K562 (cell line): Measurements from ENCODE around the gene NBPF3. TPM values are rescaled to one million over a fixed set of nuclear protein-coding genes. Genes with fewer than 3 reads are reported as not detected.

Experiments
- ATAC-seq: fragments of 200-7000 bp; cut with Tn5 transposase; 3 replicates; pipeline ENCODE4 v1.9.1; 2020; ENCODE audit warnings: moderate library complexity
- BruUV-seq: library from RNA; stranded (reverse); fragments of 400-500 nt; replicated peaks from 2 replicates; lab custom pipeline; 2021; lab: Mats Ljungman, UMichigan
- CTCF ChIA-PET: fragments of 300-600 bp; formaldehyde crosslinking; extraction: SDS; loops from one replicate; lab custom pipeline; 2021; ENCODE audit warnings: low intra/inter-chr PET ratio; lab: Yijun Ruan, JAX
- POLR2A ChIA-PET: fragments of 300-600, 350-650 bp; sonication (Branson Sonifier 250); formaldehyde crosslinking; extraction: SDS; loops from one replicate; lab custom pipeline; 2021; ENCODE audit warnings: antibody characterized with exemption, inconsistent platforms; lab: Yijun Ruan, JAX
- DNase-seq, 4 experiments: peaks; one replicate each; pipeline versions ENCODE4 v3.0.0 to v3.0.0-alpha.2; 2011 to 2018; ENCODE audit warnings: low spot score in 3 of 4, mixed read lengths in 3 of 4; ENCODE audit errors: extremely low read depth in 1 of 4
- FAIRE-seq: peaks from 2 replicates; lab custom pipeline; 2011; peaks lifted over from hg19 to GRCh38; lab: Jason Lieb, UNC
- H2AFZ ChIP-seq: 2 replicates; pipeline ENCODE4 v1.6.0; 2011; ENCODE audit warnings: low read depth, low read length, control low read depth, inconsistent platforms
- H3K27ac ChIP-seq: fragments of 200-600 bp; 3 replicates; pipeline ENCODE4 v1.8.0; 2011; ENCODE audit warnings: low read depth, mild to moderate bottlenecking, control low read depth, inconsistent platforms, low read length, moderate library complexity, mixed read lengths; ENCODE audit errors: extremely low read depth
- H3K27me3 ChIP-seq, 2 experiments: fragments of 300-600 bp in 1 of 2; 2 replicates in 1 of 2; 3 replicates in 1 of 2; pipeline versions ENCODE4 v1.6.0 to v1.8.0; 2011; ENCODE audit warnings: inconsistent platforms in 2 of 2, low read length in 2 of 2, mild to moderate bottlenecking in 1 of 2, mixed read lengths in 1 of 2, moderate library complexity in 1 of 2; ENCODE audit not compliant: control insufficient read depth in 2 of 2, insufficient read depth in 2 of 2
- H3K36me3 ChIP-seq: fragments of 300-600 bp; 3 replicates; pipeline ENCODE4 v1.8.0; 2011; ENCODE audit warnings: mild to moderate bottlenecking, low read length, inconsistent platforms; ENCODE audit not compliant: control insufficient read depth, insufficient read depth
- H3K4me1 ChIP-seq, 2 experiments: fragments of 200-600 bp in 1 of 2; replicated peaks in 1 of 2; 2 replicates in 1 of 2; 3 replicates in 1 of 2; pipeline versions ENCODE4 v1.5.1 to v1.8.0; 2011; ENCODE audit warnings: inconsistent platforms in 2 of 2, low read length in 2 of 2, mild to moderate bottlenecking in 1 of 2, mixed read lengths in 1 of 2, moderate library complexity in 1 of 2; ENCODE audit not compliant: control insufficient read depth in 2 of 2, insufficient read depth in 2 of 2
- H3K4me2 ChIP-seq: 2 replicates; pipeline ENCODE4 v1.6.1; 2011; ENCODE audit warnings: low read length, control low read depth, inconsistent platforms, mixed read lengths; ENCODE audit not compliant: insufficient read depth
- H3K4me3 ChIP-seq: fragments of 200-600 bp; sonication (generic), shearing (Covaris generic); 2 replicates; pipeline ENCODE4 v1.5.1; 2016; ENCODE audit warnings: control low read depth, inconsistent platforms
- H3K79me2 ChIP-seq: fragments of 200-600 bp; 3 replicates; pipeline ENCODE4 v1.8.0; 2011; ENCODE audit warnings: low read length, inconsistent platforms; ENCODE audit not compliant: control insufficient read depth, insufficient read depth
- H3K9ac ChIP-seq, 2 experiments: 2 replicates each; pipeline versions ENCODE4 v1.6.0 to v1.6.1; 2011; ENCODE audit warnings: low read depth in 2 of 2, low read length in 2 of 2, control low read depth in 1 of 2, inconsistent platforms in 1 of 2, mild to moderate bottlenecking in 1 of 2, mixed read lengths in 1 of 2; ENCODE audit not compliant: insufficient read depth in 1 of 2
- H3K9me1 ChIP-seq: one replicate; pipeline ENCODE4 v1.6.0; 2011; ENCODE audit warnings: inconsistent platforms, mild to moderate bottlenecking, low read length, moderate library complexity; ENCODE audit not compliant: control insufficient read depth, insufficient read depth
- H3K9me3 ChIP-seq: replicated peaks from 2 replicates; pipeline ENCODE4 v1.5.1; 2011; ENCODE audit warnings: low read depth, low read length, inconsistent platforms; ENCODE audit not compliant: control insufficient read depth, insufficient read depth
- H4K20me1 ChIP-seq: replicated peaks from 2 replicates; pipeline ENCODE4 v1.6.1; 2011; ENCODE audit warnings: low read length, inconsistent platforms, mixed read lengths; ENCODE audit not compliant: control insufficient read depth, insufficient read depth
- CSDE1 ChIP-seq, 2 experiments: fragments of 450-650 bp; IDR thresholded peaks; 2 replicates each; pipeline ENCODE4 v1.6.1; 2016; ENCODE audit warnings: mild to moderate bottlenecking in 1 of 2
- HDAC1 ChIP-seq, 2 experiments: fragments of 450-650 bp; IDR thresholded peaks; 2 replicates each; pipeline ENCODE4 v1.6.1; 2016 to 2017; ENCODE audit warnings: inconsistent platforms in 1 of 2, mild to moderate bottlenecking in 1 of 2, moderate library complexity in 1 of 2
- KLF16 ChIP-seq: IDR thresholded peaks from 2 replicates; pipeline ENCODE4 v1.6.1; 2016; ENCODE audit warnings: antibody characterized with exemption
- NONO ChIP-seq, 2 experiments: fragments of 200-400 bp in 1 of 2; fragments of 450-650 bp in 1 of 2; formaldehyde crosslinking in 1 of 2; IDR thresholded peaks; 2 replicates each; pipeline ENCODE4 v1.6.1; 2017; ENCODE audit warnings: low read depth in 2 of 2, mild to moderate bottlenecking in 2 of 2, moderate library complexity in 2 of 2, low read length in 1 of 2
- PHB2 ChIP-seq: fragments of 450-650 bp; IDR thresholded peaks from 2 replicates; pipeline ENCODE4 v1.6.1; 2017; ENCODE audit warnings: low read depth
- RBM15 ChIP-seq: fragments of 200-400 bp; formaldehyde crosslinking; IDR thresholded peaks from 2 replicates; pipeline ENCODE4 v1.6.1; 2018; ENCODE audit warnings: mild to moderate bottlenecking, low read length, moderate library complexity; ENCODE audit not compliant: insufficient read depth
- TBL1XR1 ChIP-seq, 2 experiments: IDR thresholded peaks; 2 replicates each; pipeline ENCODE4 v1.6.1; 2012; ENCODE audit warnings: improper control_type of control experiment in 2 of 2, low read length in 2 of 2, mild to moderate bottlenecking in 1 of 2
- ZNF174 ChIP-seq: fragments of 250-450 bp; sonication (Bioruptor Pico); IDR thresholded peaks from 2 replicates; pipeline ENCODE4 v1.4.0; 2020; ENCODE audit warnings: mild to moderate bottlenecking
- WGBS: fragments of 100-300 bp; shearing (Covaris generic); methylation state at CpG from one replicate; pipeline ENCODE4 v1.1.6; 2016; ENCODE audit warnings: low coverage, mixed read lengths; ENCODE audit not compliant: insufficient coverage; ENCODE audit errors: missing lambda C conversion rate; 5-methylcytosine and 5-hydroxymethylcytosine counted together
- in situ Hi-C: fragments of 300-500 bp; cut with MboI; formaldehyde crosslinking; loops from 4 replicates; pipeline ENCODE4 v1.15.0; 2018; ENCODE audit warnings: inconsistent platforms, mixed read lengths
- intact Hi-C: fragments of 100-400 bp; cut with micrococcal nuclease; formaldehyde crosslinking; loops from 2 replicates; pipeline ENCODE4 v1.14.2; 2022
- polyA plus RNA-seq, 8 experiments: library from polyadenylated mRNA; depleted of rRNA in 4 of 8; stranded (reverse) in 5 of 8; unstranded in 3 of 8; fragments of >200 nt; fragmentation: Nextera tagmentation in 2 of 8; fragmentation: Illumina TruSeq in 1 of 8; extraction: Ambion mirVana in 2 of 8; extraction: Trizol in 1 of 8; gene quantifications; 2 replicates each; pipeline versions ENCODE4 v1.2.1 to v1.2.3, GENCODE V29; 2011 to 2014; ENCODE audit warnings: inconsistent platforms in 1 of 8, missing spikeins in 1 of 8
- total RNA-seq, 7 experiments: library from RNA; depleted of rRNA in 6 of 7; stranded (reverse); fragments of >200 nt in 6 of 7; fragmentation: Illumina TruSeq in 2 of 7; extraction: Trizol in 2 of 7; gene quantifications; 2 replicates each; pipeline versions ENCODE4 v1.2.1 to v1.2.3, GENCODE V29; 2011 to 2021; ENCODE audit warnings: low replicate concordance in 1 of 7
- TF ChIP-seq, protein P1 (sequence below), 2 experiments: IDR thresholded peaks; 2 replicates each; pipeline ENCODE4 v1.6.1; 2012; ENCODE audit warnings: improper control_type of control experiment in 2 of 2, low read depth in 2 of 2, low read length in 2 of 2, borderline replicate concordance in 1 of 2

Gene NBPF3
- total and polyA plus RNA-seq, 9 of the 15 experiments (the other 6 are each of a cell fraction or from before 2014, with no cell fraction given), result 1.5 to 7.3 (median 5.4) TPM

DNA sequence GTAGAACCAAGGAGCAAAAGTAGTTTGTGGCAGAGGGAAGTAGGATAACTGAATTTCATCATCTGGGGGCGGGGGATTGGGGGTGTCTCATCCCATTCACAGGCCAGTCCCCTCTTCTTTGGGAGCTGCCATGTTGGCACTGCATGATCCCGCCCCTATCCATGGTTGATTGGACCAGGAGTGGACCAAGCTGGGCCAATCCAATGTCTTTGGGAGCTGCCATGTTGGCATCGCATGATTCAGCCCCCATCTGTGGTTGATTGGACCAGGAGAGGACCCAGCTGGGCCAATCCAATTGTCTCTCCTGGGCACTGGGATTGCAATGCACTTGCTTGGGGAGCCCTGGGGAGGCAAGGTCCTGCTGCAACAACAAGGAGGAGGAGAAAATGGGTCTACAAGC, 56.9 kb downstream of the NBPF3 start:
- Histone ChIP-seq H3K4me1 (no peaks in the 10 kb centered on the region), H2AFZ (no peak overlapping the region), H3K36me3 (no peaks in the 10 kb centered on the region), H3K9me3 (peaks cover 3% of the 10 kb centered on the region; the same call in 1 of the 2 replicates), H3K9me1 (no peaks in the 10 kb centered on the region), H3K27me3 (peaks cover 21 to 31% of the 10 kb centered on the region in 2 experiments; a peak in 4 of 5 replicates), H3K27ac (no peak overlapping the region), H3K4me3 (no peak overlapping the region), H3K4me2 (no peak overlapping the region), H3K9ac (no peak overlapping the region), H4K20me1 (no peaks in the 10 kb centered on the region), H3K79me2 (no peaks in the 10 kb centered on the region)
- in situ Hi-C loops, result no loop called here
- POLR2A ChIA-PET, result no interaction called here
- CTCF ChIA-PET, result interaction anchor here (0.7 to 2.5 kb wide), 4 partner anchors 118 to 262 kb away, joined by 3 to 17 read pairs (median 4); no protein-coding TSS in a partner anchor
- TF ChIP-seq TBL1XR1 (IDR thresholded peaks at IDR 0.05; ENCODE audit: low read length in 2 of 2) (no peak), CSDE1 (IDR thresholded peaks at IDR 0.05) (no peak), NONO (IDR thresholded peaks at IDR 0.05; ENCODE audit: low read depth in 2 of 2, low read length in 1 of 2) (no peak), KLF16 (no peak), ZNF174 (no peak), PHB2 (no peak), RBM15 (no peak), HDAC1 (IDR thresholded peaks at IDR 0.05) (no peak)
- TF ChIP-seq, protein P1, sequence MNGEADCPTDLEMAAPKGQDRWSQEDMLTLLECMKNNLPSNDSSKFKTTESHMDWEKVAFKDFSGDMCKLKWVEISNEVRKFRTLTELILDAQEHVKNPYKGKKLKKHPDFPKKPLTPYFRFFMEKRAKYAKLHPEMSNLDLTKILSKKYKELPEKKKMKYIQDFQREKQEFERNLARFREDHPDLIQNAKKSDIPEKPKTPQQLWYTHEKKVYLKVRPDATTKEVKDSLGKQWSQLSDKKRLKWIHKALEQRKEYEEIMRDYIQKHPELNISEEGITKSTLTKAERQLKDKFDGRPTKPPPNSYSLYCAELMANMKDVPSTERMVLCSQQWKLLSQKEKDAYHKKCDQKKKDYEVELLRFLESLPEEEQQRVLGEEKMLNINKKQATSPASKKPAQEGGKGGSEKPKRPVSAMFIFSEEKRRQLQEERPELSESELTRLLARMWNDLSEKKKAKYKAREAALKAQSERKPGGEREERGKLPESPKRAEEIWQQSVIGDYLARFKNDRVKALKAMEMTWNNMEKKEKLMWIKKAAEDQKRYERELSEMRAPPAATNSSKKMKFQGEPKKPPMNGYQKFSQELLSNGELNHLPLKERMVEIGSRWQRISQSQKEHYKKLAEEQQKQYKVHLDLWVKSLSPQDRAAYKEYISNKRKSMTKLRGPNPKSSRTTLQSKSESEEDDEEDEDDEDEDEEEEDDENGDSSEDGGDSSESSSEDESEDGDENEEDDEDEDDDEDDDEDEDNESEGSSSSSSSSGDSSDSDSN (IDR thresholded peaks at IDR 0.05; ENCODE audit: borderline replicate concordance in 1 of 2, low read depth in 2 of 2, low read length in 2 of 2), result no peak
- FAIRE-seq (no peak), DNase-seq (no peak), ATAC-seq (no peak)
- 3% methylated on average over 3 of the region's 3 CpGs for WGBS
- intact Hi-C loops, result no loop called here
- no TSS peak for BruUV-seq
